HG02884 (cell line): ENCODE data around the gene OXNAD1.

Source experiments
- ATAC-seq: cut with Tn5 transposase; IDR thresholded peaks from one replicate; pipeline ENCODE4 v1.9.1; 2021; ENCODE audit warnings: mild to moderate bottlenecking, moderate library complexity; ENCODE audit not compliant: unreplicated experiment

OXNAD1 gene, protein sequence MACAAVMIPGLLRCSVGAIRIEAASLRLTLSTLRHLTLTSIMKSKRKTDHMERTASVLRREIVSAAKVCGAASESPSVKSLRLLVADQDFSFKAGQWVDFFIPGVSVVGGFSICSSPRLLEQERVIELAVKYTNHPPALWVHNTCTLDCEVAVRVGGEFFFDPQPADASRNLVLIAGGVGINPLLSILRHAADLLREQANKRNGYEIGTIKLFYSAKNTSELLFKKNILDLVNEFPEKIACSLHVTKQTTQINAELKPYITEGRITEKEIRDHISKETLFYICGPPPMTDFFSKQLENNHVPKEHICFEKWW

DNA sequence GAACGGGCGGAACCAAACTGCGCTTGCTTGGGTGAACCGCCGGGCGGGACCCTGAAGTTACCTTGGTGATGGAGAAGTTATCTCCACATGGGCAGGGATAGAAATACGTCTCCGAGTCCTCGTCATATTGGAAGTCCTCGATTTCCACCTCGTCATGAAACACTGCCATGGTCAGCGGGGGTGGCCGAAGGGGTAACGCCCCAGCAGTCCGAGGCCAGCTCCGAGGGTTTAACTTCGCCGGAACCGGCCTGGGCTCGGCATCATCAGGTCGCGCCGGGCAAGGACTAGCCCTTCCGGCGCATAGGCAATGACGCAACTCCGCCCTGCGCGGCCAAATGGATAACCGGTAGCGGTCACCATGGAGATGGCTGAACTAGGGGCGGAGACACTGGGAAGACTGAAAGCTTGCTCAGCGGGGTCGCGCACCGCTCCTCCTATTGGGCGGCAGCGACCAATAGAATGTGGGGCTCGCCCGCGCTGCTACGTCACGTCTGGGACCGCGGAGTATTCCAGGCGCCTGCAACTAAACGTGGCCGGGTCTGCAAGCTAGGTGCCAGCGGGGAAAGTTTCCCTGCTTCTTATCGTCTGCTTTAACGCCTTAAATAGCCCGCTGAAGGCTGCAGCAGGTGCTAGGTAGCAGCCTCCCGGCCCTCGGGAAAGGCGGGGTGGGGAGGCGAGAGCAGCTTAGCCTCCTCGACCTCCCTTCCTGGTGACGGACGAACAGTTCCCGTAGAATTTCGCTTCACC lies at the start of gene OXNAD1, which contains the start of gene DPH3:
OXNAD1 (plus strand) TSS at position 505 of the 747 bp plus-strand sequence. CDS start 5,741 bp downstream, outside the sequence.
DPH3 (minus strand) TSS at position 236 of the 747 bp plus-strand sequence; CDS start at position 169, 67 bp downstream.
- ATAC-seq = peak; percentile 99

DNA sequence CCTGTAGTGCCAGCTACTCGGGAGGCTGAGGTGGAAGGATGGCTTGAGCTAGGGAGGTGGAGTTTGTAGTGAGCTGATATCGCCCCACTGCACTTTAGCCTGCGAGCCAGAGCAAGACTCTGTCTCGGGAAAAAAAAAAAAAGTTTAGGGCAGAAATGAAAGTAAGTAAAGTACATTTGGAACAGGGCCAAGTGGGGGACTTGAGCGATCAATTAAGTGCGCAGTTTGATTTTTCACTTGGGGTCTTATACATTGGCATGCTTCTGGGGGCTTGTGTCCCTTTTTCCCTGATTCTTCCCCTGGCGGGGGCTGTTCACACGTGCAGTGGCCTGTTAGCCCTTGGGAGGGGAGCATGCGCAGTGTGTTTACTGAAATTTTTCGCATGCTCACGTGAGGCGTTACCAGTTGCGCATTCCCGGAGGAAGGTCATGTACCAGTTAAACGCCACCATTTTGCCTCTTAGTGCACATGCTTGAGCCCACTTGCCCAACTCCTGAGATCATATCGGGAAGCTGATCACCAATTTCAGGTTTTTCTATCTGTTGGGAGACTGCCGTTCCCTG lies 48.6 kb upstream of the OXNAD1 start:
- no peak for ATAC-seq

DNA sequence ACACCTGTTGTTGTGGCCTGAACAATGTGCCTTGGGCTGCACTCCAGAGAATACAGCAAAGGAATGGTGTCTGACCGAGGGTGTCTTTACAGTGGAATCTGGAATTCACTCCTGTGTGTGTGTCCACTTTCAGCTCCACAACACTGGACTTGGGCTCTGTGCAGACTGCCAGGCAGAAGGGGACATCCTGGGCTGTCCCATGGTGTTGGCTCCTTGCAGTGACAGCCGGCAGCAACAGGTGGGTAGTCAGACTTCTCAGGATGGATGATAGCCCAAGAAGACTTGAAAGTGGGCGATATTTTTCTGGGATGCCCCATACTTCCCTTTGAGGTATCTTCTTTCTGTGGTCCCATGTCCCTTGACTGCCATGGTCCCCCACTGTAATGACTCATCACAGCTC lies 45.2 kb upstream of the OXNAD1 start:
- ATAC-seq = no peak

DNA sequence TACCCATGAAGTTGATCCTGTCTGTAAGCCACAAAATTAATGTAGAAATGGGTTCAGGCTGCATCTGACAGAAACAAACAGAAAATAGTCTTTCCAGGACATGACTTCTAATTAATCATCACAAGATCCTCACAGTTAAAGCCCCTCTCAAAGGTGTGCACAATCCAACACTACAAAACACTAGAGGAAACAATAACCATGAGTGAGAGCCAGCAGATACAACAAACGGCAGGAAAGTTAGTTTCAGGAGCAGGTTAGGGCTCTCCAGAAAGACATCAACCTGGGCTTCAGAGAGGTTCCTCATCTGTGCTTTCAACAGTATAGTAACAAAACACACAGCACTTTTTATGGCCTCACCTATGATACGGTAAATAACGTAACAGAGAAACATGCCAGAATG lies 43.0 kb upstream of the OXNAD1 start:
- no peak for ATAC-seq

DNA sequence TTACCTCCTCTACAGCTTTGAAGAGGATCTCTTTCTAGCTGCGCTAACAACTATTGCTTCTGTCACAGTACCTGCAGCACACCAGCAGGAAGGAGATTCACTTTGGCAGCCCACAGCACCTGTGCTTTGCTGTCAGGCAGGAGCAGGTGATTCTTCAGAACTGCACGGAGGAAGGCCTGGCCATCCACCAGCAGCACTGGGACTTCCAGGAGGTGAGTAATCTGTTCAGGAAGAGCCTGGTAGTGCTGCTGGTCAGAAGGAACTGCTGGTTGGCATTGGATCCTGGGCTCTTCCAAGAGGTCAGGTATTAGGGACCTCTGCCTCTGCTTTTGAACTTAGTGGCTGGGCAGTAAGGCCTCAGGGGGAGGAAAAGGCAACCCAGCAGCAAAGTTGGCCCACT lies 42.5 kb upstream of the OXNAD1 start:
- no peak for ATAC-seq

DNA sequence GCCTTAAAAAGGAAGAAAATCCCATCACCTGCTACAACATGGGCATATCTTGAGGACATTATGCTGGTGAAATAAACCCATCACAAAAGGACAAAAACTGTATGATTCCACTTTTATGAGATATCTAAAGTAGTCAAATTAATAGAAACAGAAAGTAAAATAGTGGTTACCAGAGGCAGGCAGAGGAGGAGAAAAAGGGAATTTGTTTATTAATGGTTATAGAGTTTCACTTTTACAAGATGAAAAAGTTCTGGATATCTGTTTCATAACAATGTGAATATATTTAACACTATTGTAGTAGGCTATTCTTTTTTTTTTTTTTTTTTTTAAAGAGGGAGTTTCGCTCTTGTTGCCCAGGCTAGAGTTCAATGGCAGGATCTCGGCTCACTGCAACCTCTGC lies 40.7 kb upstream of the OXNAD1 start:
- ATAC-seq = no peak

DNA sequence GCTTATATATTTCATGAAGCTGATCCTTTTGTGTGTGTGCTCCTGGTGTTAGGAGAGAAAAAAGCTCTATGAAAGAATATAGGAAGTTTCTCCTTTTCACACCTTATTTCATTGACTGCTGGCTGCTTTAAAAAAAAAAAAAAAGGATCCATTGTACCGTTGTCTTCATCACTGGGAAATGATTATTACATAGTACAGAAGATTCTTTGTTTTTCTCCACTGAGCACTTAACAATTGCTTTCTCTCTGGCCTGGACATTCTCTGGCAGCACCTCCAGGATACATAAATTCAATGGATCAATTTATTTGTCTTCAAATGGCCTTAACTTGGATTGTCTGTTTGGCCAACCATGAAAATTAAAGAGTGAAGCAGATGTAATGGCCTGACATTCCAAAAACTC lies 37.4 kb upstream of the OXNAD1 start:
- ATAC-seq = no peak

DNA sequence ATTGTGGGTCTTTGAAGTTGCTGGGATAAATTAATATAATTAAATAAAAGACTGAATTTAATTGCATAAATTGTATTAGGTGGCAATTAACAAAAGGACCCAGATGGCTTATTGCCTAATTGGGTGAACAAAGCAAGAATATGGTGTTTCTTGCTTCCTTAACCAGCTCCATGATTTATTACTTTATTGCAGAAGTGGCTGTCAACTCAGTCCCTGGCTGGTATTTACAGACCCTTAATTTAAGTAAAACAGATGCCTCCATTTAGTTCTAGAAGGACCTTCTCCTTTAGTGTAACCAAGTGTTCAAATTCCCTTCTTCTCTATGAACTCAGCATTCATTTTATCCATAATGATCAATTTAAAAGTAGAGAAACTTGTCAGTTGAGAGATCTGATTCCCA lies 35.3 kb upstream of the OXNAD1 start:
- ATAC-seq = no peak

DNA sequence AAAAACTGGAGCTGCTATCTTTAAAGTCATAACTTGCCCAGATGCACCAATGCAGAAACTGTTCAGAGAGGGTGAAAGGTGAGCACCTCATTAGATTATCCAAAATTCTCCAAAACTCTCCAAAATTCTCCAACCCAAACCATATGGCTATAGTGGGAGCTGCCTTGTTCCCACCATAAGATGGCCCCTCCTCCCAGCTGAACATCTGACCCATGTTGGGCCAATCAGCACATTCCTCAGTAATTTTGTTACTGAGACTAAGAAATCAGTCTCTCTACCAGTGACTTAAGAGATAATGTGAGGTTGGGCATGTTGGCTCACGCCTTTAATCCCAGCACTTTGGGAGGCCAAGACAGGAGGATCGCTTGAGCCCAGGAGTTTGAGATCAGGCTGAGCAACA lies 33.0 kb upstream of the OXNAD1 start:
- no peak for ATAC-seq

DNA sequence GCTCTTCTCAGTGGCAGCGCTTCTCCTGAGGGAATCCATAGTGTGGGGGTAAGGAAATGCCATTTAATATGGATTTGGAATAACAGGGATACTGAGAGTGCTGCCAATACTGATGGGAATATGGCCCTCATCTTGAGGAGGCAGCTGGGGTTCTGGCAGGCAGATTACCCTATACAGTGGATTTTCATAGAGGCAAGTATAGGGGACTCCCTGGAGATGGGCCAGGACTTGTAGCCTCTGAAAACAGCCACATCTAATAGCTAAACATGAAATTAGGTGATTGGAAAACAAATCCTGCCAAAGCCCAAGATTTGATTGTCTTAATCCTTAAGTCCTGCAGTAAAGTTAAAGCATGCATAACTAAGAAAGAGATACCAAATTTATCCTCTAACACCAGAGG lies 31.2 kb upstream of the OXNAD1 start:
- ATAC-seq = no peak

DNA sequence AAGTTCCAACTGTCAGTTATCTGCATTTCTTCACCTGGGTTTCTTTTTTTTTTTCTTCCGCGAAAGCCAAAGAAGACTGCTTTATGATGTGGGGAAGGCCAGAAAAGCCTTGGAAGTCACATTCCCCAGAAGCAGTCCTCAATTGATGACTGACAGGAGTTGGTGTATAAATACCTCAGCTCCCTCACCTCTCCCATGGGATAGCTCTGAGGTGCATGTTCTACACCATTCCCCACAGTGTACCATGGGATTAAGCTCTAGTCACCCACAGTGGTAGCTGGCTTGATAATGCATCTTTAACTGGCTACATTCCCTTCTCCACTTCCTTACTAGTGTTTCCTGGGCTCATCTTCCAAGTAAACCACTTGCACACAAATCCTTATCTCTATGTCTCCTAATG lies 30.7 kb upstream of the OXNAD1 start:
- ATAC-seq = no peak

DNA sequence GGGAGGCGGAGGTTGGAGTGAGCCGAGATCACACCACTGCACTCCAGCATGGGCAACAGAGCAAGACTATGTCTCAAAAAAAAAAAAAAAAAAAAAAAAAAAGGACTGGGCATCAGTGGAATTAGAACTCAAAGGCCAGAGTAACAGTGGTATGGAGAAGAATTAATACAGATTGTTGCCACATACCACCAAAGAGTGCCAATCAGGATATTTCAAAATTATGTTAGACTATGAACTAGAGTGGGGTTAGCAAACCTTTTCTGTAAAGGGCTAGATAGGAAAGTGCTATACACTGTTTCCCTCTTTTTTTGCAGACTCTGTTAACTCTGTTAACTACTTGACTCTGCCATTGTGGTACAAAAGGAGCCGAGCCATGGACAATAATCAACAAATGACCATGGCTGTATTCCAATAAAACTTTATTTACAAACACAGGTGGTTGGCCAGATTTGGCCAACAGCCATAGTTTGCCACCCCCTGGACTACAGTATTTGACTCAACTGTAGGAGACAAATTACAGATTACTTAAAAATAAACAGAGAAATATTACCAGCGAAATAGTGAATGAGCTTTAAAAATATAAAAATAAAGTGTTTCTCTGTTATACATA lies 28.9 kb upstream of the OXNAD1 start:
- no peak for ATAC-seq

DNA sequence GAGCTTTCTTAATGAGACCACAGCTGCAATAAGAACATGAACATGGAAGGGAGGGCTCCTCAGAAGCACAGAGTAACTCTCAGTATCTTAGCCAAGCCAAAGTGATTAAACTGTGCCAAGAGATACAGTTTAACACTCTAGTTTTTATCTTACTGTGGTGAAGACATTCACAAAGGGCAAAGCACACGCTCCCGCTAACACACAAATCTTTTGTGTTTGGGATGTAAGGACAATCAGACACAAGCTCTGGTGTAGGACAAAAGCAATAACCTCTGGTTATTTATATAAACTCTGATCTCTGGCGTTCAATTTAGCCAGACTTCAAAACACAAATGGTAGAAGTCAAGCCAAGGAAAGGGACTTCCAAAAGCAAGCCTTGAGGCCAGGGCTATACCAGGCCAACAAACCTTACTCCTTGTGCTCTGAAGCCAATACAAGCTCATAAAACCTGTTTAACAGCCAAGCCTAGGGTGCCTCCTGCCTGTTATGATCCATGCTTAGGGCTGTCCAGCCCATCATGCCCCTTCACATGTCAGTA lies 28.1 kb upstream of the OXNAD1 start:
- no peak for ATAC-seq

DNA sequence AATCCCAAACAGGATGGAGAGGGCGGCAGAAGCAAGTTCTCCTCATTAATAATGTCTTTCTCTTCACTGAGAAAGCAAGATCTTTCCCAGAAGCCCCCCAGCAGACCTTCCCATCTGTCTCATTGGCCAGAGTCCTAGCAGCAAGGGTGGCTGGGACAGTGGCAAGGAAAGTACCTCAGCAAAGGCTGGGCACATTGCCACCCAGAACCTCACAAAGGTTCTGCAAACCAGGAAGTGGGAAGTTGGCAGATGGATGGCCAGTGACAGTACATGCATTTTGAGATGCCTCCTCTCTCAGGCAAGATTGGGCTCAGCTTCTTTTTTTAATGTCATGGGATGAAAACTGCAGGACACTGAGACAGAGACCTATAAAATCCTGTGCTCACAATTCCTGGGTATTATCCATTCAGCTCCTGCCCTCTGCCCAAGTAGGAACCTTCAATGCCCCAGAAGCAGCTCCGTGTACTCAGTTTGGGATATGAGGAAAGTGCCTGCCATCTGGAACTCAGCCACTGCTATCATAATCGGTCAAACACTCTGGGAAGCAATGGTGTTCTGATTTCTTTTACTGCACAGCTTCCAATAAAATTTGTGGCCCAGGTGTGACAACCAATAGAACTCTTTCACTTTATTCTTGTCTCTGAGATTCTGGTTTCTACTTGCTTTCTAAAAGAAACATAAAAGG lies 25.8 kb upstream of the OXNAD1 start:
- no peak for ATAC-seq

DNA sequence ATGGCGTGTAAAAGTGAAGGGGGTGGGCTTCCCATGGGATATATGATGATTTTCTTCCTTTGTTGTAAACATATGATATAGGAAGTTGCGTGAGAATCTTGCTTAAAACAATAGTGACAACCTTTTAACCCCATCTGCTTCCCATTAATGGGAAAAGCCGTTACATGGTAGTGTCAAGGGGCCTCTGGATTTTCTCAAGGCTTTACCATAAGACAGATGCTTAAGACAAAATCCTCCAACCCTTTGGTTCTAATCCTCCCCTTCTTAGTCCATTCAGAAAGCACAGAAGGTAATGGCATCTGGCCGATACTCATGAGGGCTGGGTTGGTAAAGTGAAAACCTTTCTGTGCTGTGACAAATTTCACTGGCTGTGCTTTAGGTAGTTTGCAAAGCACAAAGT lies 25.2 kb upstream of the OXNAD1 start:
- no peak for ATAC-seq

DNA sequence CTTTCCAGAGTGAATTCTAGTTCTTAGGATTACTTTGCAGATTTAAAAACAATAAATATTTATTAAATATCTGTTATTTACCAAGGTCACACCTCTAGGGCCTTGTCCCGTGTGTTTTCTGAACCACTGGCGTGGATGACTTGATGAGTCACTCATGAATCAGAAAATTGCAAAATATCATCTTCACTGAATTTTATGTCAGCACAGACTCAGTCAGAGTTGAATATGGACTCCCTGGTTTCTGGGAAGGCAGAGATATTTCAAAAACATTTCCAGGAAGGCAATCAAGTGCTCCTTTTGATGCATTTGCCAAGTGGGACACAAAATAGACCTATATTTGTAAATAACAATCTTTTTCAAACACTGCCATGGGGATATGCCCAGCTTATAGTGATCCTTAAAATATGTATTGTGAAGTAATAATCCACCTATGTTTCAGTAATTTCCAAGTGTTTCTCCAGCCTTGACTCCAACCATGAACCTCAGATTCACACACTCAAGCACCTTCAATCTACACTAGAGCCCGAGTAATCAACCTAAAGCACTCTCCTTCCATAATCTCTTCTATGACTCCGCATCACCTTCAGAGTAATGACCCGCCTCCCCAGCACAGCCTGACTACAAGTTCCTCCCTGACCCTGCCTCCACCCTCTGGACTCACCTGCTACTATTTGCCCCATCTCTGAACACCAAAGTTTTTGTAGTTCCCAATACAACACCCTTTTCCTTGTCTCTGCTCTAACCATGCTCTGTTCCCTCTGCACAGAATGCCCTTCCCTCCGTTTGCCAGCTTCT lies 24.6 kb upstream of the OXNAD1 start:
- ATAC-seq = no peak

DNA sequence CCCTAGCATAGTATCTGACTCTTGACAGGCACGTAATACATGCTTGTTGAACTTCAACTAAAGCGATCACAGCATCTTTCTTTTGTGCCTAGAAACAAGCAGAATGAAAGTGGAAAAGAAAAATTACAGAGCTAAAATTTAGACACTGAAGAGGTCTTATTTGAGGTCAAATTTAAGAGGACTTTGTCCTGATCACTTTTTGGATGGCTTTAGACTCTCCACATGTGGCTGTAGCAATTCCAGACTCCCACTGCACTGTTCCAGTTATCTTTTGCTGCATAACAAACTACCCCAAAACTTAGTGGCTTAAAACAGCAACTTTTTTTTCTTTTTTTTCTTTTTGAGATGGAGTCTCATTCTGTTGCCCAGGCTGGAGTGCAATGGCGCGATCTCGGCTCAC lies 23.8 kb upstream of the OXNAD1 start:
- ATAC-seq = no peak

DNA sequence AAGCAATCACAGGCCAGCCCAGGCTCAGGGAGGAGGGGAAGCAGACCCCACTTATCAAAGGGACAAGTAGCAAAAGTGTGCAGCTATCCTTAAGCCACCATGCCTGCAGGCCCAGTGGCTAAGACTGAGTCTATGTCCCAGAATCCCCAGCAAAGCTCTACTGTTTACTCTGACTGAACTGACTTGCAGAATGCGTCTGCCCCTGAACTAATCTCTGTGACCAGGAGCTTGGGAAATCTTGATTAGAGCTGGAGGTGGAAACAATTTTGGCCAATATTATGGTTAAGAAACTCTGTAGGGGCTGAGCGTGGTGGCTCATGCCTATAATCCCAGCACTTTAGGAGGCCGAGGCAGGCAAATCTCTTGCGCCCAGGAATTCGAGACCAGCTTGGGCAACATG lies 22.8 kb upstream of the OXNAD1 start:
- no peak for ATAC-seq

DNA sequence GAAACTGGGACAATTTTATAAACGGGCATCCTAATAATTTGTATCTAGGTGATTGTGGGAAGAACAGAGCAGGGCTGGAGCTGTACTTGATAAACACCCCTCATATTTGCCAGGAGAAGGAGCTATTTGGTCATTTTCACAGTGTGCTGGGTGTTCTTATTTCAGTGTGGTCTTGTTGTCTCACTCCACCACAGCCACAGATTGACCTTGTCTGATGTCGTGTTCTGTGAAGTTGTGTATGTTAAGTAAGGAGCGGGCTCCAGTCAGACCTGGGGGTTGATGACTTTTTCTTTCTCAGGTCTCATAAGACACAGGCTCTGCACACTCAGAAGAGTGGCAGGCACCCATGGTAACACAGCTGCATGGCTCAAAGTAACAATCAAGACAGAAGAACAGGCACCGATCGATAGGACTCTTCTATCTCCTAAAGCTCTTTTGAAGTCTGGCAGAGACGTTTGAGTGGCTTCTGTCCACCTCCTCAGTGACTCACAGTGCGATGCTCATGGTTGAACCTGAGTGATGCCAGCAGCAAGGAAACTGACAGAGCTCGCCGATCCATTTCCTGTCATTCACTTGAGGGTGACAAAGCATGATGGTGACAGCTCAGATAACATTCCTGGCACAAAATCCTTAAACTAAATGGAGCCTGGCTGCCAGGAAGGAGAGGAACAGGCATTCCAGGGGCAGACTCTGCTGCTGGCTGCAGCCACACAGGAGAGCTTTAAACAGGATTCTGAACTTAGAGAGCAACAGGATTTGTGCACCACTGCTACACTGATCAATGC lies 21.1 kb upstream of the OXNAD1 start:
- no peak for ATAC-seq
